Peyer's patch (tissue), 4 donors: ENCODE measurements around the gene EIF4G1. TPM values are rescaled to one million over a fixed set of nuclear protein-coding genes. Genes with fewer than 3 reads are reported as not detected.

ENCODE experiments used
- DNase-seq, 3 donors: peaks; one replicate each; pipeline ENCODE4 v3.0.0-alpha.2; 2017 to 2019
- H3K27ac ChIP-seq, 4 donors: fragments of 200-600 bp; sonication (generic); one replicate each; pipeline ENCODE4 v1.5.1; 2016 to 2019
- H3K27me3 ChIP-seq, 2 donors: fragments of 200-600 bp; sonication (generic); one replicate each; pipeline ENCODE4 v1.5.1; 2019
- H3K36me3 ChIP-seq, 3 donors: fragments of 200-600 bp; sonication (generic); one replicate each; pipeline ENCODE4 v1.5.1; 2016 to 2019
- H3K4me1 ChIP-seq, 4 donors: fragments of 200-600 bp; sonication (generic); one replicate each; pipeline ENCODE4 v1.5.1; 2016 to 2019
- H3K4me3 ChIP-seq, 4 donors: fragments of 200-600 bp; sonication (generic); 1 replicate in 3 of 4; 2 replicates in 1 of 4; pipeline ENCODE4 v1.5.1; 2016 to 2019; ENCODE audit warnings: mild to moderate bottlenecking in 1 of 4
- H3K9me3 ChIP-seq, 4 donors: fragments of 200-600 bp; sonication (generic); one replicate each; pipeline ENCODE4 v1.5.1; 2016 to 2019; ENCODE audit warnings: mild to moderate bottlenecking in 1 of 4
- POLR2A ChIP-seq, 2 donors: fragments of 450-650 bp; IDR thresholded peaks; one replicate each; pipeline ENCODE4 v1.5.1; 2017; ENCODE audit warnings: antibody characterized with exemption in 2 of 2, mild to moderate bottlenecking in 2 of 2, moderate library complexity in 2 of 2
- total RNA-seq, 4 donors: library from RNA; depleted of rRNA; stranded (reverse); fragments of >200 nt; gene quantifications; one replicate each; pipeline ENCODE4 v1.1.0, GENCODE V29; 2016
- TF ChIP-seq, protein P1 (sequence below), 6 experiments: fragments of 450-650 bp in 4 of 6; fragments of 200-600 bp in 2 of 6; sonication (generic) in 1 of 6; IDR thresholded peaks; one replicate each; pipeline ENCODE4 v1.5.1; 2017 to 2019; ENCODE audit warnings: antibody characterized with exemption in 6 of 6, mild to moderate bottlenecking in 3 of 6, moderate library complexity in 1 of 6

Gene EIF4G1
- total RNA-seq, 4 donors from 2014 or later, result 209 to 295 (median 244) TPM

DNA sequence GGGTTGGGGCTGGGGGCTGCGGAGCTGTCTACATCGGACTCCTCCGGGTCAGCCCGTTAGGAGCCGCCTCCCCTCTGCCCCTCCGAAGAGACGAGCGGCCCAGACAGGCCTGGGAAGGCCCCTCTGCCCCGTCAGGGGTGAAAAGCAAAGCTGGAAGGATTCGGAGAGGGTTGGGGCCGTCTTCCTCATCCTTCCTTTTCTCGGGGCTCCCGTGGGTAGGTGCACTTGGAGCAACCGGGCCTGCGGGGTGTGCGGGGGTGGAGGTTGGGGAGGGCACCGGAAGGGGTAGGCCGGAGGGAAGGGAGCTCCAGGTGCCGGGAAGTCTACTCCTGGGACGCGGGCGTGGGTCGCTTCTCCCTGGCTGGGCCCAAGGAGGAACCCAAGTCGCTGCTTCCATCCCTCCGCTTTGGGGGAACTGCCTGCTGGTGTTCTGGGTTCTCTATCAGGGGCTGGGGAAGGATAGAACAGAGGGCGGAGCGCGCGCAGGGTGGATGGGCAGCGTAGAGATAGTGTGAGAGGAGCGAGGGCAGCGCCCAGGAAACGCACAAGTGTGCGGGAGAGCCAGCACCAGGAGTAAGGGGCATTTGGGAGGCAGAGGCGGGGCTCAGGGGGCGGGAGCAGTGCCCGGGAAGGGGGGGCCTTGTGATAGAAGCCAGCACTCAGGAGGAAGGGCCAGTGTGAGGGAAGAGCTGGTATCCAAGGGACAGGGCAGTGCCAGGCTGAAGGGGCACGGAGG, 47.7 kb downstream of the EIF4G1 start:
- Histone ChIP-seq H3K9me3 (no peaks in the 10 kb centered on the region), H3K27ac (peak overlapping the region; percentile 89 to 100 (median 94)), H3K4me1 (peaks cover 0 to 22% (median 3%) of the 10 kb centered on the region in 4 donors), H3K36me3 (peaks cover 0 to 26% (median 0%) of the 10 kb centered on the region in 3 donors), H3K27me3 (no peaks in the 10 kb centered on the region), H3K4me3 (peak overlapping the region; percentile 78 to 92 (median 90))
- DNase-seq, result peak; percentile 62 to 86 (median 84)
- TF ChIP-seq, protein P1, sequence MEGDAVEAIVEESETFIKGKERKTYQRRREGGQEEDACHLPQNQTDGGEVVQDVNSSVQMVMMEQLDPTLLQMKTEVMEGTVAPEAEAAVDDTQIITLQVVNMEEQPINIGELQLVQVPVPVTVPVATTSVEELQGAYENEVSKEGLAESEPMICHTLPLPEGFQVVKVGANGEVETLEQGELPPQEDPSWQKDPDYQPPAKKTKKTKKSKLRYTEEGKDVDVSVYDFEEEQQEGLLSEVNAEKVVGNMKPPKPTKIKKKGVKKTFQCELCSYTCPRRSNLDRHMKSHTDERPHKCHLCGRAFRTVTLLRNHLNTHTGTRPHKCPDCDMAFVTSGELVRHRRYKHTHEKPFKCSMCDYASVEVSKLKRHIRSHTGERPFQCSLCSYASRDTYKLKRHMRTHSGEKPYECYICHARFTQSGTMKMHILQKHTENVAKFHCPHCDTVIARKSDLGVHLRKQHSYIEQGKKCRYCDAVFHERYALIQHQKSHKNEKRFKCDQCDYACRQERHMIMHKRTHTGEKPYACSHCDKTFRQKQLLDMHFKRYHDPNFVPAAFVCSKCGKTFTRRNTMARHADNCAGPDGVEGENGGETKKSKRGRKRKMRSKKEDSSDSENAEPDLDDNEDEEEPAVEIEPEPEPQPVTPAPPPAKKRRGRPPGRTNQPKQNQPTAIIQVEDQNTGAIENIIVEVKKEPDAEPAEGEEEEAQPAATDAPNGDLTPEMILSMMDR (IDR thresholded peaks at IDR 0.05), result no peak
- TF ChIP-seq POLR2A (IDR thresholded peaks at IDR 0.05), result peak; percentile 69 to 70

DNA sequence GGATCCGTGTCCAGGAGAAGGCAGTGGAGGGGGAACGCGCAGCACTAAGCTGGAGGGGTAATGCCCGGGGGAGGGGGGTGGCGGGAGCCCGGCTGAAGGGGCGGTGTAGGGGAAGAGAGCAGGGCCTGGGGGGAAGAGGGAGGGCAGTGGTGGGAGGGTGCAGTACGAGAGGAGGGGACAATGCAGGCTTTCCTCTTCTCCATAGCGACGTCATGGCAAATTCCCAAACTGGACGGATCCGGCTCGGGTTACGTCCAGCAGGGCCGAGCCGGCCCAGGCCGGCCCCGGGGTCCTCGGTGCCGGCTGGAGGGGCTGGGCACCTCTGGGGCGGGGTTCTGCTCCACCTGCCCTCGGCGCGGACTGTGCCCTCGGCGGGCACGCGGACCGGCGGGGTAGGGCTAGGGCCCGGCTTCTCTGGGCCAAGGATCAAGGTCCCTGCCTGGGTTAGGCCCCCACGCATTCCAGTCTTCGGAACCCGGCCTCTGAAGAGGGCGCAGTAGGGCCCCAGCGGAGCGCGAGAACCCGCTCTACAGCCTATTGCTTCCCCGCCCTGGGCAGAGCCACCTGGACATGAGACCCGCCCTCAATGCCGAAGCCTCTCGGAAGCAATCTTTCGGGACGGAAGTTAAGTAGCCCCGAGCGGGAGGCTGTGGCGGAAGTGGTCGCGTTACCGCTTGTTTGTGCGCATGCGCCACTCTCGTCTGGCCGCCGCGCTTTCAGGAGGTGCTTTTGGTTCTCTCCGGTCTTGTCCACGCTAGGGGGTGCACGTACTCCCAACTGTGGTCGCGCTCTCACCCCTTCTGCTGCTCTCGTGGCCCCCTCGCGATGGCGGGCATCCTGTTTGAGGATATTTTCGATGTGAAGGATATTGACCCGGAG, 48.5 kb downstream of the EIF4G1 start:
- peak overlapping the region; percentile 89 to 100 (median 94) for H3K27ac ChIP-seq
- H3K36me3 ChIP-seq, result peaks cover 0 to 22% (median 0%) of the 10 kb centered on the region in 3 donors
- H3K4me1 ChIP-seq, result peaks cover 0 to 22% (median 3%) of the 10 kb centered on the region in 4 donors
- TF ChIP-seq POLR2A (IDR thresholded peaks at IDR 0.05), result peak; percentile 60 to 83
- TF ChIP-seq, protein P1 (IDR thresholded peaks at IDR 0.05), result peak; percentile 25 to 58 (median 50)
- no peaks in the 10 kb centered on the region for H3K9me3 ChIP-seq
- peak; percentile 94 to 99 (median 96) for DNase-seq
- no peaks in the 10 kb centered on the region for H3K27me3 ChIP-seq
- H3K4me3 ChIP-seq, result peak overlapping the region; percentile 78 to 92 (median 90)

DNA sequence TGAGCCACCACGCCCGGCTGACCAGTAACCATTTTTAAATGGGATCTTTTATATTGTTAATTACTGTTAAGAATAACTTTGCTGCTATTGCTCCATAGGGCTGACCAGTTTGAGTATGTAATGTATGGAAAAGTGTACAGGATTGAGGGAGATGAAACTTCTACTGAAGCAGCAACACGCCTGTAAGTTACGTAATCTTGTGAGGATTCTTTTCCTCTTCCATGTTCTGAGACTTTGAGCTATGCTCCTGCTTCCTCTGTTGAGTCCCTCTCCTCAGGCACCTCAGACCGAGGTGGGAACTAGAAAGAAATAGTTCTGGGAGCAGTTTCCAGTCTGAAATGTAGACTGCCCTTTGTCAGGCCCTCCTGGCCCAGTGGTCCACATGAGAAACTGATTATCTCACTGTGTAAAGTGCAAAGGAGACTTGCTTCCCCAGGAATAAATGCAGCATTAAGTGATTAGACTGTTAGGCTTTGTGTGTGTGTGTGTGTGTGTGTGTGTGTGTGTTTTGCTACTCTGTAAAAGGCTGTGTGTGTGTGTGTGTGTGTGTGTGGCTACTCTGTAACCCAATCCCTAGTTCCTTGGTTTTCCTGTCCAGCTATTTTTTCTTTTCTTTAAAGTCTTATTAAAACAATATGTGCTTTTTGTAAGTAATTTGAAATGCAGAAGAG, 52.3 kb downstream of the EIF4G1 start:
- TF ChIP-seq, protein P1 (IDR thresholded peaks at IDR 0.05), result no peak
- no peak for TF ChIP-seq POLR2A (IDR thresholded peaks at IDR 0.05)
- H3K9me3 ChIP-seq, result no peaks in the 10 kb centered on the region
- H3K4me1 ChIP-seq, result peaks cover 0 to 17% (median 0%) of the 10 kb centered on the region in 4 donors
- H3K36me3 ChIP-seq, result peaks cover 0 to 31% (median 0%) of the 10 kb centered on the region in 3 donors
- H3K27me3 ChIP-seq, result no peaks in the 10 kb centered on the region
- DNase-seq, result no peak
- no peak overlapping the region for H3K4me3 ChIP-seq
- no peak overlapping the region for H3K27ac ChIP-seq

DNA sequence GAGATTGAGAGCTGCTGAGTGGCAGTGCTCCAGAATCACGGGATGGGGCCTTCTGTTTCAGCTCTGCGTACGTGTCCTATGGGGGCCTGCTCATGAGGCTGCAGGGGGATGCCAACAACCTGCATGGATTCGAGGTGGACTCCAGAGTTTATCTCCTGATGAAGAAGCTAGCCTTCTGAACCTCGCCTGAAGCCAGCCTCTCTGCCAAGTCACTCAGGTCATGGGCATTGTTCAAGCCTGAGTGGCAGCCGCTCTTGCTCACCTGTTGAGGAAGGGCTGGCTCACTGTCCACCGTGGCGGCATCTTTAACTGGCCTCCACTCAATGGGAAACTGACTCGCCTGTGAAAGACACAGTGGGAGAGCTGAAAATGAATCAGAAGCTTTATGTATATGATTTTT, 53.7 kb downstream of the EIF4G1 start:
- H3K4me1 ChIP-seq, result peaks cover 0 to 20% (median 0%) of the 10 kb centered on the region in 4 donors

More for the DNA sequence above, 53.7 kb downstream of the EIF4G1 start:
- no peaks in the 10 kb centered on the region for H3K27me3 ChIP-seq
- H3K9me3 ChIP-seq, result no peaks in the 10 kb centered on the region
- DNase-seq, result no peak
- H3K36me3 ChIP-seq, result peaks cover 0 to 31% (median 0%) of the 10 kb centered on the region in 3 donors
- H3K27ac ChIP-seq, result no peak overlapping the region
- H3K4me3 ChIP-seq, result no peak overlapping the region
- no peak for TF ChIP-seq POLR2A (IDR thresholded peaks at IDR 0.05)
- TF ChIP-seq, protein P1 (IDR thresholded peaks at IDR 0.05), result no peak
